ENCODE measurements around the gene PRSS57.
"Not testable (repeated sequence)": the region's sequence is repeated elsewhere in the genome, so short reads cannot be mapped to it uniquely, and the experiment has no call there.

The PRSS57 gene

GRCh38 chr19:676007-676338 is 19.3 kb downstream of the PRSS57 start:
- no peak for DNase-seq (ENCODE audit: low read depth, low spot score)
- H3K27ac ChIP-seq: peak overlapping the region; percentile 92

GRCh38 chr19:674282-675151 is 20.7 kb downstream of the PRSS57 start:
- no peak for DNase-seq (ENCODE audit: low read depth, low spot score)
- H3K27ac ChIP-seq: no peak overlapping the region

- H3K27ac ChIP-seq: no peak overlapping the region
- DNase-seq (ENCODE audit: low read depth, low spot score): no peak
Observed at GRCh38 chr19:670609-671075, 24.6 kb downstream of the PRSS57 start.

GRCh38 chr19:668675-669434 is 26.4 kb downstream of the PRSS57 start:
- not testable (repeated sequence) for H3K27ac ChIP-seq; DNase-seq (ENCODE audit: low read depth, low spot score)

- not testable (repeated sequence) for DNase-seq (ENCODE audit: low read depth, low spot score); H3K27ac ChIP-seq
Observed at GRCh38 chr19:666985-667573, 28.2 kb downstream of the PRSS57 start.

GRCh38 chr19:664913-665443 is 30.3 kb downstream of the PRSS57 start:
- DNase-seq (ENCODE audit: low read depth, low spot score): no peak
- H3K27ac ChIP-seq: no peak overlapping the region

GRCh38 chr19:663682-664117 is 31.6 kb downstream of the PRSS57 start:
- H3K27ac ChIP-seq: peak overlapping the region; percentile 86
- no peak for DNase-seq (ENCODE audit: low read depth, low spot score)

GRCh38 chr19:662962-663681 is 32.1 kb downstream of the PRSS57 start, which contains the start of gene RNF126:
TSS of gene RNF126 (minus strand) at chr19:663214. CDS start at chr19:663121, 93 bp downstream.
- DNase-seq (ENCODE audit: low read depth, low spot score): no peak
- peak within 1 kb of the TSS; percentile 86 for H3K27ac ChIP-seq

GRCh38 chr19:662207-662961 is 32.9 kb downstream of the PRSS57 start:
- H3K27ac ChIP-seq: peak overlapping the region; percentile 86
- DNase-seq (ENCODE audit: low read depth, low spot score): no peak

- peak overlapping the region; percentile 86 for H3K27ac ChIP-seq
- DNase-seq (ENCODE audit: low read depth, low spot score): no peak
Observed at GRCh38 chr19:661427-662196, 33.6 kb downstream of the PRSS57 start.

- peak overlapping the region; percentile 86 for H3K27ac ChIP-seq
- DNase-seq (ENCODE audit: low read depth, low spot score): no peak
Observed at GRCh38 chr19:660793-661426, 34.3 kb downstream of the PRSS57 start.

GRCh38 chr19:658916-659839 is 36.1 kb downstream of the PRSS57 start:
- DNase-seq (ENCODE audit: low read depth, low spot score): peak; percentile 93

GRCh38 chr19:658059-658839 is 37.0 kb downstream of the PRSS57 start:
- DNase-seq (ENCODE audit: low read depth, low spot score): no peak
- H3K27ac ChIP-seq: peak overlapping the region; percentile 86

More at GRCh38 chr19:658916-659839, 36.1 kb downstream of the PRSS57 start:
- peak overlapping the region; percentile 86 for H3K27ac ChIP-seq

GRCh38 chr19:657611-658010 is 37.6 kb downstream of the PRSS57 start:
- no peak overlapping the region for H3K27ac ChIP-seq
- DNase-seq (ENCODE audit: low read depth, low spot score): no peak

- no peak for DNase-seq (ENCODE audit: low read depth, low spot score)
- H3K27ac ChIP-seq: no peak overlapping the region
Observed at GRCh38 chr19:656751-657559, 38.3 kb downstream of the PRSS57 start.

Data from epithelial cell of prostate (primary cell).